ENCODE results near the gene PPP1R14B.

PPP1R14B gene

GRCh38 chr11:64281957-64282770 lies 35.4 kb upstream of the PPP1R14B start:
- no peak for ATAC-seq (ENCODE audit: low read depth)
- H3K27me3 ChIP-seq (ENCODE audit: insufficient read depth, poor library complexity, severe bottlenecking) = no peaks in the 10 kb centered on the region

GRCh38 chr11:64278576-64279190 lies 31.9 kb upstream of the PPP1R14B start:
- Histone ChIP-seq H3K27me3 (ENCODE audit: insufficient read depth, poor library complexity, severe bottlenecking) (no peaks in the 10 kb centered on the region), H3K4me1 (ENCODE audit: insufficient read depth, poor library complexity, severe bottlenecking) (peaks cover 15% of the 10 kb centered on the region), H3K9me3 (ENCODE audit: severe bottlenecking) (no peaks in the 10 kb centered on the region), H3K27ac (ENCODE audit: poor library complexity, severe bottlenecking) (peak overlapping the region; percentile 8), H3K36me3 (ENCODE audit: low read depth) (peaks cover 46% of the 10 kb centered on the region), H3K4me3 (ENCODE audit: severe bottlenecking) (no peak overlapping the region)
- DNase-seq (ENCODE audit: low spot score) (no peak), ATAC-seq (ENCODE audit: low read depth) (no peak)
- no peak for TF ChIP-seq CTCF (IDR thresholded peaks at IDR 0.05; ENCODE audit: poor library complexity, severe bottlenecking)

More at GRCh38 chr11:64281957-64282770, 35.4 kb upstream of the PPP1R14B start:
- H3K36me3 ChIP-seq (ENCODE audit: low read depth) = peaks cover 36% of the 10 kb centered on the region
- H3K27ac ChIP-seq (ENCODE audit: poor library complexity, severe bottlenecking) = no peak overlapping the region
- no peaks in the 10 kb centered on the region for H3K9me3 ChIP-seq (ENCODE audit: severe bottlenecking)
- peaks cover 3% of the 10 kb centered on the region for H3K4me1 ChIP-seq (ENCODE audit: insufficient read depth, poor library complexity, severe bottlenecking)
- H3K4me3 ChIP-seq (ENCODE audit: severe bottlenecking) = no peak overlapping the region
- DNase-seq (ENCODE audit: low spot score) = no peak
- TF ChIP-seq CTCF (IDR thresholded peaks at IDR 0.05; ENCODE audit: poor library complexity, severe bottlenecking) = no peak

DNA sequence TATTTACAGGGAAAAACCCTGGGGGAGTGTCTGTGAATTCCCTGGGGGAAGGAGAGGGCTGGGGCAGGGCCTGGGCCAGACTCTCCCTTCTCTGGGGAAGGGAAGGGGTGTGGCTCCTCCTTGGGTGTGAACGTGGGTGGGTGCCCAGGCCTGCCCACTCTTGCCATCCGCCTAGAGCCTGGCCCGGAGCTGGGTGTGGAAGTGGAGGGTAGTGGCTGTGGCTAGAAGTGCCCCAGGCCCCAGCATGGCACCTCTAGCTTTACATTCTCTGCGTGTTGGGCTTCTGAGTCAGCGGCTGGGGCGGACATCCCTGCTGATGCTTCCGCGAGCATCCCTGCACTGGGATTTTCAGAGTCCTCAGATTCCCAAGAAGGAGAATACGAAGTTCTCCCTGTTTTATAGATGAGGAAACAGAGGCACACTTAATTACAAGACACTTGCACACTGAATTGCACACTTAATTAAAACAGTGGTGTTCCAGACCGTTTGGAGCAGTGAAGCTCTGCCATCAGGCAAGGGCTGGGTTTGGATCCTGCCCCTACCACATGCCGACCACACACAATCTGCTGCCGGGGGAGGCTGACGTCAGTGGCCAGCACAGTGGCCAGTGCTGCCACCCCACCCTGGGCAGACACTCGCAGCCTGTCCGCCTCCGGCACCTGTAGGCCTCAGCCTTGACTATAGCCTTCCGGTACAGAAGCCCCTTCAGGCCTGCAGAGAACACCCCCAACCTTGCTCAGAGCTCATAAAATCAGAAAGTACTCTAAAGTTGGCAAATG lies 30.1 kb upstream of the PPP1R14B start:
- no peaks in the 10 kb centered on the region for H3K9me3 ChIP-seq (ENCODE audit: severe bottlenecking)
- peaks cover 17% of the 10 kb centered on the region for H3K4me1 ChIP-seq (ENCODE audit: insufficient read depth, poor library complexity, severe bottlenecking)
- H3K36me3 ChIP-seq (ENCODE audit: low read depth) = peaks cover 33% of the 10 kb centered on the region
- DNase-seq (ENCODE audit: low spot score) (peak; percentile 97), ATAC-seq (ENCODE audit: low read depth) (peak; percentile 99)
- no peak for TF ChIP-seq CTCF (IDR thresholded peaks at IDR 0.05; ENCODE audit: poor library complexity, severe bottlenecking)
- H3K27ac ChIP-seq (ENCODE audit: poor library complexity, severe bottlenecking) = peak overlapping the region; percentile 86
- H3K4me3 ChIP-seq (ENCODE audit: severe bottlenecking) = no peak overlapping the region
- no peaks in the 10 kb centered on the region for H3K27me3 ChIP-seq (ENCODE audit: insufficient read depth, poor library complexity, severe bottlenecking)

- ATAC-seq (ENCODE audit: low read depth) (no peak), DNase-seq (ENCODE audit: low spot score) (no peak)
- peak overlapping the region; percentile 86 for H3K27ac ChIP-seq (ENCODE audit: poor library complexity, severe bottlenecking)
- peaks cover 23% of the 10 kb centered on the region for H3K36me3 ChIP-seq (ENCODE audit: low read depth)
- no peaks in the 10 kb centered on the region for H3K9me3 ChIP-seq (ENCODE audit: severe bottlenecking)
- no peak for TF ChIP-seq CTCF (IDR thresholded peaks at IDR 0.05; ENCODE audit: poor library complexity, severe bottlenecking)
- no peak overlapping the region for H3K4me3 ChIP-seq (ENCODE audit: severe bottlenecking)
- peaks cover 18% of the 10 kb centered on the region for H3K4me1 ChIP-seq (ENCODE audit: insufficient read depth, poor library complexity, severe bottlenecking)
- H3K27me3 ChIP-seq (ENCODE audit: insufficient read depth, poor library complexity, severe bottlenecking) = no peaks in the 10 kb centered on the region
These were observed 29.1 kb upstream of the PPP1R14B start for GRCh38 chr11:64275841-64276240.
